ENCODE results near the gene TMEM101.
"Not testable (repeated sequence)": the region's sequence is repeated elsewhere in the genome, so short reads cannot be mapped to it uniquely, and the experiment has no call there.

Gene TMEM101

DNA sequence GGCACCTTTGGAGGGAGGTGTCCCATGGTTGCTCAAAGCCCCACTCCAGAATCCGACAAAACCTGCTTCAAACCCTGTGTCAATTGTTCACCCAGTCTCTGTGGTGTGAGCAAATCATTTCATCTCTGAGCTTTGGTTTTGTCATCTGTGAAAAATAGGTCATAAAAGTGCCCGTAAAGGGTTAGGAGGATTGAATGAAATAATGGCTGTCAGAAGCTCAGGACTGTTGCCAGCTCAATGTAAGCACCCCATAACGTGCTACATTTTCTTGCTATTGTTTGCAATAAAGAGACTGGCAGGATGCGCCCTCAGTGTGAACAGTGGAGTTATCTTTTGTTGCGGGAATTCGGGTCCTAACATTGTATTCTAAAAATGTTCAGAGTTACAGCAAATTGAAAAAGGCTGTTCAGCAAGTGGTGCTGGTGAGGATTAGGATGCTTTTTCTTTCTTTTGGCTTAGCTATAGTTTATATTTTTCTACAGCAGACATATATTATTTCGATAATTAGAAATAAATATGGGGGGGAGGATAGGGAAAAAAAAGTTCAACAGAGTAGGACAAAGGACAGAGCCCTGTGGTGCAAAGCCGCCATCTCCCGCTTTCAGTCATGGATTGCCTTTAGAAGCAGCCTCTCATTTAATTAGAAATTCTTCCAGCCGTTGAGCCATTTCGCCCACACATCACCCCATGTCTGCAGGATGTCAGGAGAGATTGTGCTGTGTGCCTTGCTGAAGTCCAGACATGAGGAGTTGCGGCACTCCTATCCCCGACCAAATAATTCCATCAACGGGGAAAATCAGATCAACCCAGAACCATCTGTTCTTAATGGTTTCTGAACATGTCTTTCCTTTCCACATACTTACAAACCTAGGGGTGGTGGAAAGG lies 40.1 kb downstream of the TMEM101 start:
- no peak for DNase-seq (ENCODE audit: low spot score)

- not testable (repeated sequence) for DNase-seq (ENCODE audit: low spot score)
Measured at GRCh38 chr17:43972444-43973212, 42.1 kb downstream of the TMEM101 start.

- DNase-seq (ENCODE audit: low spot score): not testable (repeated sequence)
Measured at GRCh38 chr17:43971436-43971835, 43.3 kb downstream of the TMEM101 start.

GRCh38 chr17:43970366-43970765 lies 44.4 kb downstream of the TMEM101 start:
- no peak for DNase-seq (ENCODE audit: low spot score)

DNA sequence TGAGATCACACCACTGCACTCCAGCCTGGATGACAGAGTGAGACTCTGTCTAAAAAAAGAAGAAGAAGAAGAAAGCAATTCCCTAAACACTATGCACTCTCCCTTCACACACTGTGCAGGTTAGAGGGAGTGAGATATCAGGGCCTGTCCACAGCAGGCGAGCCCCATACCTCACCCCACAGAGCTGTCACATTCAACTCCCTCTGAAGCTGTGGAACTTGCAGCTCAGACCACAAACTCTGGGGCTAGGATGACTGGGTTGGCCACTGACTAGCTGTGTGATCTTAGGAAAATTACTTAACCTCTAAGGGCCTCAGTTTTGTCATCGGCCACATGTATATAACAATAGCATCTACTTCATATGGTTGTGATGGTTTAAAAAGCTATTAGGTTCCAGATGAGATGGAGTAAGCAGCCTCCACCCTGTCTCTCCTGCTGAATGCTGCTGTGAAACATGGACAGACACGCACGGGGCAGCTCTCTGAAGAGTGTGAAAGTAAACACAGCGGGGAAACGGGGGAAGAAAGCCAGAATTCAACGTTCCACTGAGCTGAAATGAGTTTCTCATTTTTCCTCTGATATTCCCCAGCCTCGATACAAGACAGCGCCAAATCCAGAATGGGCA lies 47.4 kb downstream of the TMEM101 start:
- DNase-seq (ENCODE audit: low spot score): no peak

DNA sequence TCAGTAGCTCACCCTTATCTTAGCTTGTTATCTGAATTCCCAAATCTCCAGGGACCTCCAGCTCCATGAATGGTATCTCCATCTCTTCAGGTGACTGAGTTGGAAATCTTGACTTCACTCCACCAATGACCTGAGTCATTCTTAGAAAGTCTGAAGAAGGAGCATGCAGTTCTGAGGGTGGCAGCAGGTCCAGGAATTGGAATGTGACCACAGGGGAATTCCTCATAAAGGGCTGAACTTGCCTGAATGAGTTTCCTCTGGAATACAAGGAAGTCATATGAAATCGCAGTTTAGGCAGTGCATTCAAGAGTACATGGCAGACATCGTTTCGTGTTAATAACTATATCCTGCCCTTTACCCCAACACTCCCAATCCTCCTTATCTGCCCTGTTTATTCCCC lies 48.5 kb downstream of the TMEM101 start:
- DNase-seq (ENCODE audit: low spot score): no peak

GRCh38 chr17:43962479-43962878 lies 52.3 kb downstream of the TMEM101 start:
- no peak for DNase-seq (ENCODE audit: low spot score)

- no peak for DNase-seq (ENCODE audit: low spot score)
Measured at GRCh38 chr17:43961954-43962353, 52.8 kb downstream of the TMEM101 start.

GRCh38 chr17:43961292-43961691 lies 53.5 kb downstream of the TMEM101 start:
- DNase-seq (ENCODE audit: low spot score): not testable (repeated sequence)

All from kidney capillary endothelial cell (primary cell).